H1 (cell line): ENCODE results near the gene GALNTL6. TPM values are rescaled to one million over a fixed set of nuclear protein-coding genes. Genes with fewer than 3 reads are reported as not detected.

Experiments
- CTCF ChIA-PET: fragments of 300-600 bp; sonication (Branson Sonifier 250); formaldehyde crosslinking; loops from one replicate; lab custom pipeline; 2021; ENCODE audit not compliant: partially characterized antibody; lab: Charles Lee
- POLR2A ChIA-PET: fragments of 300-600 bp; sonication (Branson Sonifier 250); formaldehyde crosslinking; loops from one replicate; lab custom pipeline; 2021; ENCODE audit warnings: inconsistent platforms; ENCODE audit not compliant: partially characterized antibody; lab: Charles Lee
- DNase-seq, 2 experiments: peaks; one replicate each; pipeline versions ENCODE4 v3.0.0 to v3.0.0-alpha.2; 2010 to 2022; ENCODE audit warnings: low spot score in 2 of 2, low read depth in 1 of 2, mixed read lengths in 1 of 2
- FAIRE-seq: peaks from 2 replicates; lab custom pipeline; 2011; peaks lifted over from hg19 to GRCh38; lab: Jason Lieb, UNC
- H2AFZ ChIP-seq: 2 replicates; pipeline ENCODE4 v1.8.1; 2012; ENCODE audit warnings: low read length, inconsistent platforms
- H2AK5ac ChIP-seq: 2 replicates; pipeline ENCODE4 v1.6.1; 2013; ENCODE audit warnings: low read depth, low read length
- H2BK120ac ChIP-seq: replicated peaks from 2 replicates; pipeline ENCODE3; 2013; ENCODE audit warnings: low read depth, low read length, inconsistent platforms
- H2BK12ac ChIP-seq: 2 replicates; pipeline ENCODE4 v1.6.1; 2013; ENCODE audit warnings: low read depth, low read length
- H2BK15ac ChIP-seq: 2 replicates; pipeline ENCODE4 v1.6.1; 2013; ENCODE audit warnings: low read length
- H2BK20ac ChIP-seq: 2 replicates; pipeline ENCODE4 v1.6.1; 2013; ENCODE audit warnings: low read length
- H2BK5ac ChIP-seq: 2 replicates; pipeline ENCODE4 v1.6.1; 2013; ENCODE audit warnings: low read depth, low read length
- H3K14ac ChIP-seq: 2 replicates; pipeline ENCODE4 v1.6.1; 2013; ENCODE audit warnings: inconsistent platforms; ENCODE audit not compliant: insufficient read length
- H3K18ac ChIP-seq: 2 replicates; pipeline ENCODE4 v1.6.1; 2013; ENCODE audit warnings: low read length; ENCODE audit errors: extremely low read depth
- H3K23ac ChIP-seq: 2 replicates; pipeline ENCODE4 v1.6.1; 2013; ENCODE audit warnings: inconsistent platforms; ENCODE audit not compliant: insufficient read length
- H3K23me2 ChIP-seq: 2 replicates; pipeline ENCODE4 v1.6.1; 2013; ENCODE audit warnings: low read depth, low read length
- H3K27ac ChIP-seq: 2 replicates; pipeline ENCODE4 v1.6.1; 2011; ENCODE audit warnings: low read depth, low read length, inconsistent platforms
- H3K27me3 ChIP-seq, 4 experiments: replicated peaks in 1 of 4; 1 replicate in 1 of 4; 2 replicates in 3 of 4; pipeline versions ENCODE4 v1.6.1 to v1.8.1; 2011 to 2013; ENCODE audit warnings: low read length in 3 of 4, mild to moderate bottlenecking in 3 of 4, inconsistent platforms in 2 of 4, mixed read lengths in 2 of 4, moderate library complexity in 1 of 4; ENCODE audit not compliant: control insufficient read depth in 3 of 4, insufficient read depth in 3 of 4; ENCODE audit errors: extremely low read depth in 1 of 4
- H3K36me3 ChIP-seq, 4 experiments: 2 replicates each; pipeline versions ENCODE4 v1.6.1 to v1.8.1; 2011 to 2013; ENCODE audit warnings: mild to moderate bottlenecking in 4 of 4, low read length in 3 of 4, moderate library complexity in 2 of 4, control low read depth in 1 of 4, inconsistent platforms in 1 of 4; ENCODE audit not compliant: insufficient read depth in 4 of 4, control insufficient read depth in 2 of 4
- H3K4ac ChIP-seq: replicated peaks from 2 replicates; pipeline ENCODE3; 2013; ENCODE audit warnings: low read length, low read depth, mixed read lengths, inconsistent platforms; ENCODE audit not compliant: insufficient read length
- H3K4me1 ChIP-seq, 4 experiments: replicated peaks in 1 of 4; 1 replicate in 1 of 4; 2 replicates in 3 of 4; pipeline versions ENCODE4 v1.6.1 to v1.8.1; 2011 to 2013; ENCODE audit warnings: low read length in 3 of 4, inconsistent platforms in 2 of 4, mixed read lengths in 1 of 4; ENCODE audit not compliant: insufficient read depth in 4 of 4, control insufficient read depth in 3 of 4
- H3K4me2 ChIP-seq, 2 experiments: 2 replicates each; pipeline versions ENCODE4 v1.6.1 to v1.8.1; 2011 to 2013; ENCODE audit warnings: low read depth in 2 of 2, low read length in 2 of 2, control low read depth in 1 of 2, inconsistent platforms in 1 of 2, mild to moderate bottlenecking in 1 of 2; ENCODE audit not compliant: insufficient read depth in 1 of 2
- H3K4me3 ChIP-seq, 4 experiments: fragments of 200-600, 300-600 bp in 1 of 4; sonication (generic), shearing (Covaris generic), sonication (Bioruptor Twin) in 1 of 4; 2 replicates each; pipeline versions ENCODE4 v1.5.1 to v1.8.1; 2011 to 2016; ENCODE audit warnings: low read length in 4 of 4, low read depth in 3 of 4, control low read depth in 2 of 4, inconsistent platforms in 2 of 4, mild to moderate bottlenecking in 2 of 4, mixed read lengths in 1 of 4, moderate library complexity in 1 of 4; ENCODE audit not compliant: insufficient read depth in 2 of 4; ENCODE audit errors: extremely low read depth in 1 of 4
- H3K56ac ChIP-seq: replicated peaks from 2 replicates; pipeline ENCODE3; 2013; ENCODE audit warnings: low read depth, mild to moderate bottlenecking, mixed read lengths, low read length, inconsistent platforms; ENCODE audit not compliant: insufficient read length
- H3K79me1 ChIP-seq: 2 replicates; pipeline ENCODE4 v1.6.1; 2013; ENCODE audit warnings: low read depth, low read length, control low read depth
- H3K79me2 ChIP-seq, 2 experiments: 2 replicates each; pipeline versions ENCODE4 v1.6.1 to v1.8.1; 2012 to 2013; ENCODE audit warnings: low read length in 2 of 2, mild to moderate bottlenecking in 2 of 2, inconsistent platforms in 1 of 2; ENCODE audit not compliant: insufficient read depth in 2 of 2, control insufficient read depth in 1 of 2
- H3K9ac ChIP-seq, 4 experiments: replicated peaks in 1 of 4; 1 replicate in 1 of 4; 2 replicates in 3 of 4; pipeline versions ENCODE4 v1.6.1 to v1.8.1; 2011 to 2013; ENCODE audit warnings: low read depth in 3 of 4, low read length in 3 of 4, control low read depth in 2 of 4, mild to moderate bottlenecking in 2 of 4, moderate library complexity in 2 of 4, inconsistent platforms in 1 of 4; ENCODE audit errors: extremely low read depth in 1 of 4
- H3K9me3 ChIP-seq, 2 experiments: 2 replicates each; pipeline versions ENCODE4 v1.6.1 to v1.8.1; 2012 to 2013; ENCODE audit warnings: mild to moderate bottlenecking in 2 of 2, moderate library complexity in 2 of 2, control low read depth in 1 of 2, inconsistent platforms in 1 of 2, low read depth in 1 of 2, low read length in 1 of 2, mixed read lengths in 1 of 2; ENCODE audit not compliant: insufficient read depth in 2 of 2
- H4K20me1 ChIP-seq, 2 experiments: replicated peaks in 1 of 2; 2 replicates each; pipeline versions ENCODE3 to v1.8.1; 2011 to 2013; ENCODE audit warnings: inconsistent platforms in 2 of 2, low read length in 2 of 2, mild to moderate bottlenecking in 1 of 2; ENCODE audit not compliant: insufficient read depth in 2 of 2, control insufficient read depth in 1 of 2
- H4K5ac ChIP-seq: 2 replicates; pipeline ENCODE4 v1.6.1; 2013; ENCODE audit warnings: low read length, low read depth, mixed read lengths, inconsistent platforms; ENCODE audit not compliant: insufficient read length
- H4K8ac ChIP-seq: 2 replicates; pipeline ENCODE4 v1.8.0; 2013; ENCODE audit warnings: mild to moderate bottlenecking, moderate library complexity, low read length, inconsistent platforms; ENCODE audit not compliant: insufficient read depth; ENCODE audit errors: extremely low read depth
- H4K91ac ChIP-seq: replicated peaks from 2 replicates; pipeline ENCODE3; 2013; ENCODE audit warnings: low read length, mixed read lengths, inconsistent platforms; ENCODE audit not compliant: insufficient read length
- CTBP2 ChIP-seq: IDR thresholded peaks from 2 replicates; pipeline ENCODE4 v1.7.0; 2011; ENCODE audit warnings: borderline replicate concordance, mild to moderate bottlenecking, moderate library complexity, mixed read lengths, low read length; ENCODE audit not compliant: insufficient read depth, insufficient read length
- GTF2F1 ChIP-seq: IDR thresholded peaks from 2 replicates; pipeline ENCODE4 v1.6.1; 2012; ENCODE audit warnings: low read depth, low read length, improper control_type of control experiment, borderline replicate concordance
- HDAC6 ChIP-seq: IDR thresholded peaks from one replicate; pipeline ENCODE4 v1.7.1; 2012; ENCODE audit warnings: low read depth, mild to moderate bottlenecking, inconsistent platforms, low read length, moderate library complexity
- POU5F1 ChIP-seq: IDR thresholded peaks from 2 replicates; pipeline ENCODE4 v1.6.1; 2011; ENCODE audit warnings: low read depth, mild to moderate bottlenecking, low read length, moderate library complexity
- SAP30 ChIP-seq: fragments of 300-600 bp; sonication (generic); IDR thresholded peaks from 2 replicates; pipeline ENCODE4 v1.7.1; 2012; ENCODE audit warnings: low read length, moderate library complexity, mild to moderate bottlenecking, inconsistent platforms; ENCODE audit not compliant: insufficient read depth, insufficient replicate concordance
- YY1 ChIP-seq: IDR thresholded peaks from 2 replicates; pipeline ENCODE4 v1.6.1; 2011; ENCODE audit warnings: low read depth, mild to moderate bottlenecking, low read length
- polyA plus RNA-seq, 7 experiments: library from polyadenylated mRNA; depleted of rRNA in 3 of 7; stranded (reverse) in 5 of 7; unstranded in 2 of 7; fragments of >200 nt in 5 of 7; fragments of 200-250 nt in 2 of 7; gene quantifications; 1 replicate in 5 of 7; 2 replicates in 1 of 7; 4 replicates in 1 of 7; pipeline versions ENCODE4 v1.2.1 to v1.2.3, GENCODE V29; 2011 to 2013; ENCODE audit warnings: missing spikeins in 2 of 7, mixed read lengths in 2 of 7
- total RNA-seq: library from RNA; stranded (reverse); fragmentation: NEBNext Ultra II Directional; extraction: Animal tissue kit (Norgen Biotek cat#: 25700); gene quantifications from 2 replicates; pipeline ENCODE4 v1.2.1, GENCODE V29; 2021

GALNTL6 gene
- total and polyA plus RNA-seq, 2 of the 8 experiments (the other 6 are each of a cell fraction or from before 2014, with no cell fraction given), result 0.03 to 0.32 TPM

- Histone ChIP-seq H3K56ac (no peak overlapping the region), H3K23me2 (no peaks in the 10 kb centered on the region), H3K18ac (no peak overlapping the region), H2BK15ac (no peak overlapping the region), H3K4me1 (peaks cover 7 to 27% (median 14%) of the 10 kb centered on the region in 4 experiments; a peak in 5 of 7 replicates), H3K36me3 (no peaks in the 10 kb centered on the region), H2BK5ac (no peak overlapping the region), H3K27ac (no peak overlapping the region), H2BK12ac (no peak overlapping the region), H4K5ac (no peak overlapping the region), H4K20me1 (no peaks in the 10 kb centered on the region), H3K9me3 (peaks cover 0 to 3% of the 10 kb centered on the region in 2 experiments; a peak in 1 of 4 replicates), H4K91ac (no peak overlapping the region), H3K79me1 (no peaks in the 10 kb centered on the region), H2AFZ (no peak overlapping the region), H2AK5ac (no peak overlapping the region), H2BK120ac (no peak overlapping the region), H3K9ac (no peak overlapping the region), H3K4ac (no peak overlapping the region), H3K79me2 (no peaks in the 10 kb centered on the region), H4K8ac (no peak overlapping the region), H3K27me3 (no peaks in the 10 kb centered on the region), H2BK20ac (no peak overlapping the region), H3K14ac (no peak overlapping the region), H3K23ac (no peak overlapping the region), H3K4me2 (no peak overlapping the region), H3K4me3 (no peak overlapping the region)
- POLR2A ChIA-PET, result no interaction called here
- FAIRE-seq (no peak), DNase-seq (no peak)
- no peak for TF ChIP-seq CTBP2
- no peak for TF ChIP-seq GTF2F1
- no peak for TF ChIP-seq YY1
- TF ChIP-seq POU5F1, result no peak
- TF ChIP-seq SAP30, result no peak
- TF ChIP-seq HDAC6, result no peak
- CTCF ChIA-PET, result interaction anchor here (1.0 kb wide), 1 partner anchor 42 kb away, joined by 3 read pairs; no protein-coding TSS in a partner anchor
These were observed 1274.9 kb downstream of the GALNTL6 start for GRCh38 chr4:173088144-173088543.
